ENCODE results near the gene CAGE1.

Gene CAGE1

DNA sequence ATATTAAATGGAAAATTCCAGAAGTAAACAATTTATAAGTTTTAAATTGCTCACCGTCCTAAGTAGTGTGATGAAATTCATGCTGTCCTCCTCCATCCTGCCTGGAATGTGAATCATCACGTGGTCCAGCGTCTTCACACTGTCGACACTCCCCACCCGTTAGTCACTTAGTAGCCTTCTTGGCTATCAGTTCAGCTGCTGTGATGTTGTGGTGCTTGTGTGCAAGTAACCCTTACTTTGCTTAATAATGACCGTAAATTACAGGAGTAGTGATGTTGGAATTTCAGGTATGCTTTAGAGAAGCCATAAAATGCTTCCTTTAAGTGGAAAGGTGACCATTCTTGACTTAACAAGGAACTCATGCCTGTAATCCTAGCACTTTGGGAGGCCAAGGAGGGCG, 25.3 kb upstream of the CAGE1 start:
- Histone ChIP-seq H3K4me2 (ENCODE audit: low read length) (no peak overlapping the region), H3K9me3 (ENCODE audit: insufficient read depth, low read length) (no peaks in the 10 kb centered on the region), H3K4me1 (ENCODE audit: low read length) (peaks cover 11% of the 10 kb centered on the region), H3K9ac (ENCODE audit: low read length) (no peak overlapping the region), H3K27me3 (ENCODE audit: low read depth, low read length) (no peaks in the 10 kb centered on the region), H2AFZ (ENCODE audit: low read depth, low read length) (no peak overlapping the region), H3K4me3 (ENCODE audit: low read length) (no peak overlapping the region), H3K27ac (ENCODE audit: low read length) (no peak overlapping the region), H3K79me2 (ENCODE audit: low read length) (no peaks in the 10 kb centered on the region), H3K36me3 (replicated peaks; ENCODE audit: low read depth, low read length) (peaks cover 31% of the 10 kb centered on the region), H4K20me1 (ENCODE audit: insufficient read depth, low read length) (no peaks in the 10 kb centered on the region)
- TF ChIP-seq CTCF (IDR thresholded peaks at IDR 0.05; ENCODE audit: low read depth, low read length) = no peak
- no peak for TF ChIP-seq EZH2phosphoT487 (IDR thresholded peaks at IDR 0.05; ENCODE audit: low read depth)

DNA sequence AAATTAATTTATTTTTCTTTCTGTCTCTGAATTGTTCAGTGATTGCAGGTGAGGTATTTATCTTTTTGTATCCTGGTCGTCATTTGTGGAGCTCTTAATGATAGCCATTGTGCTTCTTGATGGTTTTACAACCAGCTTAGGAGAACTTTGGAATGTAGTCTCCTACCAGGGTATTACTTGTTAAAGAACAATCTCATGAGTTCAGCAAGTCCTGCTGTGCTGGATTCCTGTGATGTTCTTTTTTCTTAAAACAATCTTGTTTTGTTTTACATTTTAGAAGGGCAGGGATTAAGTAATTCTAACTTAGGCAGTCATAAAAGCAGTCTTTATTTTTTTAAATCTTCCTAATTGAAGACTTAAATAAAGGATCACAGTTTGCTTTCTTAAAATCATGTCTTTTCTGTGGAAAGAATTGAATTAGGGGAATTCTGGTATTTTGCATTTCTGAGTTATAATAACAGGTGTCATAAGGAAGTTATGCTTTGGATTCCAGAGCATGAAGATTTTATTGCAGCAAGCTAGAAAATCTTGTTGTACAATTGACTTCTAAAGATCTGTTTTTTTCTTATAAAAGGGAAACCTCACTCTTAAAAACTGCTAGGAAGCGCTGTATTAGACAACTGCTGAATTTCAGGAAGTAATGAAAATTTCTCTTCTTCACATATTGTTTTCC, 23.7 kb upstream of the CAGE1 start:
- no peak overlapping the region for H2AFZ ChIP-seq (ENCODE audit: low read depth, low read length)
- no peak overlapping the region for H3K4me3 ChIP-seq (ENCODE audit: low read length)
- H3K27me3 ChIP-seq (ENCODE audit: low read depth, low read length) = no peaks in the 10 kb centered on the region
- TF ChIP-seq CTCF (IDR thresholded peaks at IDR 0.05; ENCODE audit: low read depth, low read length) (no peak), EZH2phosphoT487 (IDR thresholded peaks at IDR 0.05; ENCODE audit: low read depth) (no peak)
- H3K4me2 ChIP-seq (ENCODE audit: low read length) = no peak overlapping the region
- H3K36me3 ChIP-seq (replicated peaks; ENCODE audit: low read depth, low read length) = peaks cover 29% of the 10 kb centered on the region
- H3K27ac ChIP-seq (ENCODE audit: low read length) = no peak overlapping the region
- H4K20me1 ChIP-seq (ENCODE audit: insufficient read depth, low read length) = no peaks in the 10 kb centered on the region
- H3K9ac ChIP-seq (ENCODE audit: low read length) = no peak overlapping the region
- H3K4me1 ChIP-seq (ENCODE audit: low read length) = peaks cover 11% of the 10 kb centered on the region
- no peaks in the 10 kb centered on the region for H3K79me2 ChIP-seq (ENCODE audit: low read length)
- no peaks in the 10 kb centered on the region for H3K9me3 ChIP-seq (ENCODE audit: insufficient read depth, low read length)

DNA sequence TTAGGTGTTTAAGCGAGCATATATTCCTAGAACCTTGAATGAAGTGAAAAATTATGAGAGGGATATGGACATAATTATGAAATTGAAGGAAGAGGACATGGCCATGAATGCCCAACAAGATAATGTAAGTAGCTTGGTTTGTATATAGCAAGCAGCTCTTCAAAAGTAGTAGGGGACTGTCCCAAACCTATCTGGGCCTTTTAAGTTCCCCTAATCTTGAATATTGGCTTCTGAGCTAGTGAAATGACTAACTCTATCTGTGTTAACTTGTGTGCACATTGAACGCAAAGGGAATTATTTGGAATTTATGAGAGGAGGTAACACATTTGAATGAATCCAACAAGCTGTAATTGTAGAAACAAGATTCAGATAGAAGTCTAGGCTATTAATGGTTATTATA, 21.8 kb upstream of the CAGE1 start:
- no peak overlapping the region for H3K4me3 ChIP-seq (ENCODE audit: low read length)
- H3K27me3 ChIP-seq (ENCODE audit: low read depth, low read length) = no peaks in the 10 kb centered on the region
- H4K20me1 ChIP-seq (ENCODE audit: insufficient read depth, low read length) = no peaks in the 10 kb centered on the region
- TF ChIP-seq CTCF (IDR thresholded peaks at IDR 0.05; ENCODE audit: low read depth, low read length) = no peak
- no peak for TF ChIP-seq EZH2phosphoT487 (IDR thresholded peaks at IDR 0.05; ENCODE audit: low read depth)
- peaks cover 26% of the 10 kb centered on the region for H3K36me3 ChIP-seq (replicated peaks; ENCODE audit: low read depth, low read length)
- no peaks in the 10 kb centered on the region for H3K79me2 ChIP-seq (ENCODE audit: low read length)
- no peak overlapping the region for H3K27ac ChIP-seq (ENCODE audit: low read length)
- H3K4me2 ChIP-seq (ENCODE audit: low read length) = no peak overlapping the region
- H3K4me1 ChIP-seq (ENCODE audit: low read length) = peaks cover 11% of the 10 kb centered on the region
- no peak overlapping the region for H3K9ac ChIP-seq (ENCODE audit: low read length)
- H2AFZ ChIP-seq (ENCODE audit: low read depth, low read length) = no peak overlapping the region
- H3K9me3 ChIP-seq (ENCODE audit: insufficient read depth, low read length) = no peaks in the 10 kb centered on the region

GRCh38 chr6:7410851-7411250, 21.3 kb upstream of the CAGE1 start:
- no peak overlapping the region for H3K4me2 ChIP-seq (ENCODE audit: low read length)
- H2AFZ ChIP-seq (ENCODE audit: low read depth, low read length) = no peak overlapping the region
- no peaks in the 10 kb centered on the region for H3K27me3 ChIP-seq (ENCODE audit: low read depth, low read length)
- no peak overlapping the region for H3K27ac ChIP-seq (ENCODE audit: low read length)
- H3K4me1 ChIP-seq (ENCODE audit: low read length) = peaks cover 11% of the 10 kb centered on the region
- no peaks in the 10 kb centered on the region for H3K79me2 ChIP-seq (ENCODE audit: low read length)
- H4K20me1 ChIP-seq (ENCODE audit: insufficient read depth, low read length) = no peaks in the 10 kb centered on the region
- TF ChIP-seq EZH2phosphoT487 (IDR thresholded peaks at IDR 0.05; ENCODE audit: low read depth) (no peak), CTCF (IDR thresholded peaks at IDR 0.05; ENCODE audit: low read depth, low read length) (no peak)
- peaks cover 23% of the 10 kb centered on the region for H3K36me3 ChIP-seq (replicated peaks; ENCODE audit: low read depth, low read length)
- H3K9me3 ChIP-seq (ENCODE audit: insufficient read depth, low read length) = no peaks in the 10 kb centered on the region
- H3K4me3 ChIP-seq (ENCODE audit: low read length) = no peak overlapping the region
- H3K9ac ChIP-seq (ENCODE audit: low read length) = no peak overlapping the region
